Mesendoderm (in vitro differentiated cells): ENCODE measurements around the gene ZNF423.

ENCODE experiments used
- DNase-seq: peaks from one replicate; pipeline ENCODE4 v3.0.0; 2013
- H2AK5ac ChIP-seq: 2 replicates; pipeline ENCODE4 v1.6.1; 2013; ENCODE audit warnings: low read length, inconsistent platforms
- H2BK120ac ChIP-seq: 2 replicates; pipeline ENCODE4 v1.6.1; 2013; ENCODE audit warnings: low read depth, mild to moderate bottlenecking, low read length, moderate library complexity, mixed read lengths
- H2BK15ac ChIP-seq: replicated peaks from 2 replicates; pipeline ENCODE4 v1.6.1; 2013; ENCODE audit warnings: low read depth, mild to moderate bottlenecking, moderate library complexity
- H2BK5ac ChIP-seq: 2 replicates; pipeline ENCODE4 v1.6.1; 2013; ENCODE audit warnings: low read length, inconsistent platforms
- H3K18ac ChIP-seq: 2 replicates; pipeline ENCODE4 v1.6.1; 2013; ENCODE audit warnings: mild to moderate bottlenecking, low read length, mixed read lengths
- H3K23ac ChIP-seq: one replicate; pipeline ENCODE4 v1.6.1; 2013; ENCODE audit warnings: low read length
- H3K27ac ChIP-seq: 2 replicates; pipeline ENCODE4 v1.5.1; 2013; ENCODE audit warnings: low read depth, mild to moderate bottlenecking, inconsistent platforms, low read length, moderate library complexity
- H3K27me3 ChIP-seq: 2 replicates; pipeline ENCODE4 v1.6.1; 2013; ENCODE audit warnings: low read length, control low read depth, mild to moderate bottlenecking, inconsistent platforms; ENCODE audit not compliant: insufficient read depth, poor library complexity
- H3K36me3 ChIP-seq: 2 replicates; pipeline ENCODE4 v1.6.1; 2013; ENCODE audit warnings: low read length, inconsistent platforms; ENCODE audit not compliant: control insufficient read depth, insufficient read depth
- H3K4ac ChIP-seq: one replicate; pipeline ENCODE4 v1.6.1; 2013; ENCODE audit warnings: low read depth, mild to moderate bottlenecking, low read length, moderate library complexity
- H3K4me1 ChIP-seq: 2 replicates; pipeline ENCODE4 v1.6.1; 2013; ENCODE audit warnings: low read depth, low read length, inconsistent platforms; ENCODE audit not compliant: control insufficient read depth
- H3K4me2 ChIP-seq: 2 replicates; pipeline ENCODE4 v1.6.1; 2013; ENCODE audit warnings: low read length
- H3K4me3 ChIP-seq: 2 replicates; pipeline ENCODE4 v1.5.1; 2013; ENCODE audit warnings: mild to moderate bottlenecking, low read length
- H3K56ac ChIP-seq: one replicate; pipeline ENCODE4 v1.6.1; 2013; ENCODE audit warnings: low read length
- H3K79me1 ChIP-seq: 2 replicates; pipeline ENCODE4 v1.6.1; 2013; ENCODE audit warnings: low read length, inconsistent platforms
- H3K79me2 ChIP-seq: 2 replicates; pipeline ENCODE4 v1.6.1; 2013; ENCODE audit warnings: mild to moderate bottlenecking, low read length; ENCODE audit not compliant: control insufficient read depth, insufficient read depth
- H3K9ac ChIP-seq: 2 replicates; pipeline ENCODE4 v1.6.1; 2013; ENCODE audit warnings: low read length, inconsistent platforms
- H4K5ac ChIP-seq: one replicate; pipeline ENCODE4 v1.6.1; 2013; ENCODE audit warnings: low read length
- H4K8ac ChIP-seq: one replicate; pipeline ENCODE4 v1.6.1; 2013; ENCODE audit warnings: low read depth, mild to moderate bottlenecking, control low read depth, low read length, moderate library complexity
- WGBS: extraction: QIAGEN DNeasy Blood & Tissue Kit; methylation state at CpG from one replicate; pipeline ENCODE4 v1.1.7; 2013; ENCODE audit warnings: low lambda C conversion rate, missing lambda C conversion rate; ENCODE audit not compliant: insufficient coverage; ENCODE audit errors: extremely low coverage; 5-methylcytosine and 5-hydroxymethylcytosine counted together

ZNF423 gene

GRCh38 chr16:49459953-49460735 is 395.8 kb downstream of the ZNF423 start:
- H2BK120ac ChIP-seq: no peak overlapping the region
- DNase-seq: no peak
- H4K8ac ChIP-seq: no peak overlapping the region
- H2AK5ac ChIP-seq: no peak overlapping the region
- no peaks in the 10 kb centered on the region for H3K79me2 ChIP-seq
- H3K27ac ChIP-seq: no peak overlapping the region
- H3K79me1 ChIP-seq: no peaks in the 10 kb centered on the region
- no peak overlapping the region for H3K9ac ChIP-seq
- H3K36me3 ChIP-seq: no peaks in the 10 kb centered on the region
- H2BK15ac ChIP-seq: no peak overlapping the region
- no peak overlapping the region for H3K23ac ChIP-seq
- H3K27me3 ChIP-seq: no peaks in the 10 kb centered on the region
- no peak overlapping the region for H3K4me3 ChIP-seq
- no peak overlapping the region for H3K56ac ChIP-seq
- H2BK5ac ChIP-seq: no peak overlapping the region
- no peak overlapping the region for H3K18ac ChIP-seq
- no peak overlapping the region for H3K4ac ChIP-seq
- no CpG with 5 or more reads among the region's 6 CpGs for WGBS
- no peaks in the 10 kb centered on the region for H3K4me1 ChIP-seq
- H4K5ac ChIP-seq: no peak overlapping the region
- no peak overlapping the region for H3K4me2 ChIP-seq

- no peak for DNase-seq
- Histone ChIP-seq H2AK5ac (no peak overlapping the region), H3K4ac (no peak overlapping the region), H2BK5ac (no peak overlapping the region), H3K79me2 (no peaks in the 10 kb centered on the region), H2BK15ac (no peak overlapping the region), H2BK120ac (no peak overlapping the region), H3K9ac (no peak overlapping the region), H3K4me1 (no peaks in the 10 kb centered on the region), H4K5ac (no peak overlapping the region), H3K36me3 (no peaks in the 10 kb centered on the region), H3K79me1 (no peaks in the 10 kb centered on the region), H3K27ac (no peak overlapping the region), H3K4me2 (no peak overlapping the region), H3K56ac (no peak overlapping the region), H3K18ac (no peak overlapping the region), H3K23ac (no peak overlapping the region), H3K4me3 (no peak overlapping the region), H4K8ac (no peak overlapping the region), H3K27me3 (no peaks in the 10 kb centered on the region)
- no CpG with 5 or more reads among the region's 5 CpGs for WGBS
These were observed 397.1 kb downstream of the ZNF423 start for GRCh38 chr16:49458656-49459445.

GRCh38 chr16:49458243-49458642 is 397.7 kb downstream of the ZNF423 start:
- WGBS: no CpG with 5 or more reads among the region's 6 CpGs
- H2BK120ac ChIP-seq: no peak overlapping the region
- H3K4me3 ChIP-seq: no peak overlapping the region
- H4K8ac ChIP-seq: no peak overlapping the region
- no peak overlapping the region for H2BK5ac ChIP-seq
- no peak overlapping the region for H3K56ac ChIP-seq
- no peak overlapping the region for H3K27ac ChIP-seq
- H3K18ac ChIP-seq: no peak overlapping the region
- no peak overlapping the region for H3K23ac ChIP-seq
- no peak overlapping the region for H2AK5ac ChIP-seq
- H4K5ac ChIP-seq: no peak overlapping the region
- no peak for DNase-seq
- no peak overlapping the region for H3K4me2 ChIP-seq
- H3K27me3 ChIP-seq: no peaks in the 10 kb centered on the region
- no peak overlapping the region for H3K4ac ChIP-seq
- no peak overlapping the region for H3K9ac ChIP-seq
- H2BK15ac ChIP-seq: no peak overlapping the region
- no peaks in the 10 kb centered on the region for H3K4me1 ChIP-seq
- no peaks in the 10 kb centered on the region for H3K36me3 ChIP-seq
- no peaks in the 10 kb centered on the region for H3K79me2 ChIP-seq
- H3K79me1 ChIP-seq: no peaks in the 10 kb centered on the region

- DNase-seq: no peak
- no peak overlapping the region for H2BK15ac ChIP-seq
- H2BK120ac ChIP-seq: no peak overlapping the region
- no peak overlapping the region for H2AK5ac ChIP-seq
- H3K23ac ChIP-seq: no peak overlapping the region
- H3K18ac ChIP-seq: no peak overlapping the region
- H3K4me3 ChIP-seq: no peak overlapping the region
- no peaks in the 10 kb centered on the region for H3K4me1 ChIP-seq
- H3K79me1 ChIP-seq: no peaks in the 10 kb centered on the region
- H4K8ac ChIP-seq: no peak overlapping the region
- no peak overlapping the region for H3K9ac ChIP-seq
- no peaks in the 10 kb centered on the region for H3K79me2 ChIP-seq
- H3K27me3 ChIP-seq: no peaks in the 10 kb centered on the region
- no peak overlapping the region for H2BK5ac ChIP-seq
- WGBS: no CpG with 5 or more reads among the region's 7 CpGs
- H4K5ac ChIP-seq: no peak overlapping the region
- no peak overlapping the region for H3K4ac ChIP-seq
- no peak overlapping the region for H3K4me2 ChIP-seq
- no peak overlapping the region for H3K27ac ChIP-seq
- H3K56ac ChIP-seq: no peak overlapping the region
- H3K36me3 ChIP-seq: no peaks in the 10 kb centered on the region
These were observed 398.7 kb downstream of the ZNF423 start for GRCh38 chr16:49457196-49457595.

- H3K23ac ChIP-seq: no peak overlapping the region
- H3K4me2 ChIP-seq: no peak overlapping the region
- no peak overlapping the region for H3K4me3 ChIP-seq
- H3K79me2 ChIP-seq: no peaks in the 10 kb centered on the region
- no peaks in the 10 kb centered on the region for H3K27me3 ChIP-seq
- no peak overlapping the region for H3K9ac ChIP-seq
- no peak overlapping the region for H3K27ac ChIP-seq
- H3K4me1 ChIP-seq: no peaks in the 10 kb centered on the region
- no peak overlapping the region for H3K56ac ChIP-seq
- no peaks in the 10 kb centered on the region for H3K36me3 ChIP-seq
- no peak overlapping the region for H3K18ac ChIP-seq
- no peak overlapping the region for H3K4ac ChIP-seq
- H2BK120ac ChIP-seq: no peak overlapping the region
- no peak overlapping the region for H4K8ac ChIP-seq
- H2BK5ac ChIP-seq: no peak overlapping the region
- H2AK5ac ChIP-seq: no peak overlapping the region
- no peak for DNase-seq
- WGBS: no CpG with 5 or more reads among the region's 10 CpGs
- H4K5ac ChIP-seq: no peak overlapping the region
- H3K79me1 ChIP-seq: no peaks in the 10 kb centered on the region
- no peak overlapping the region for H2BK15ac ChIP-seq
These were observed 399.1 kb downstream of the ZNF423 start for GRCh38 chr16:49456763-49457162.
